ENCODE data around the gene AURKA. TPM values are rescaled to one million over a fixed set of nuclear protein-coding genes. Genes with fewer than 3 reads are reported as not detected.

AURKA gene
- total and polyA plus RNA-seq, 2 of the 8 experiments (the other 6 are each of a cell fraction or from before 2014, with no cell fraction given), result 45.8 to 84.8 TPM

GRCh38 chr20:56392132-56392880, at the start of gene AURKA, which contains the start of gene CSTF1 (continued):
- TF ChIP-seq CTBP2 (IDR thresholded peaks at IDR 0.05; ENCODE audit: borderline replicate concordance, insufficient read depth, insufficient read length, low read length) (no peak), TEAD4 (IDR thresholded peaks at IDR 0.05; ENCODE audit: low read depth, low read length) (no peak), PHF8 (conservative IDR thresholded peaks at IDR 0.05; ENCODE audit: low read depth, low read length) (peak; percentile 63), SAP30 (IDR thresholded peaks at IDR 0.05; ENCODE audit: insufficient read depth, insufficient replicate concordance, low read length) (peak; percentile 60)

All from H1 (cell line).